ENCODE data around the gene MMP25.

DNA sequence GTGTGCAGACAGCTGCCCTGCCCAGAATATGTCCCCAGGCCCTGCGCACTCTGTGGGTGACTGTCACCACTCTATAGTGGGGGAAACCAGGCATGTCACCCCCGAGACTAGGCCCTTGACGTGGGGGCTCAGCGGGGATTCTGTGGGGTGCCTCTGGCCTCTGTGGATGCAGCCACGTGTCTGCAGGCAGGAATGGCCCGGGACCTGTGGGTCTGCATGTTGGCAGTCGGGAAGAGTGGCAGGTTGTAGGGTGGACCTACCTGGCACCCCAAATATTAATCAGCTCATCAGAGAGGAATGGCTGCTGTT is 20.0 kb downstream of the MMP25 start:
- TF ChIP-seq, protein P1, sequence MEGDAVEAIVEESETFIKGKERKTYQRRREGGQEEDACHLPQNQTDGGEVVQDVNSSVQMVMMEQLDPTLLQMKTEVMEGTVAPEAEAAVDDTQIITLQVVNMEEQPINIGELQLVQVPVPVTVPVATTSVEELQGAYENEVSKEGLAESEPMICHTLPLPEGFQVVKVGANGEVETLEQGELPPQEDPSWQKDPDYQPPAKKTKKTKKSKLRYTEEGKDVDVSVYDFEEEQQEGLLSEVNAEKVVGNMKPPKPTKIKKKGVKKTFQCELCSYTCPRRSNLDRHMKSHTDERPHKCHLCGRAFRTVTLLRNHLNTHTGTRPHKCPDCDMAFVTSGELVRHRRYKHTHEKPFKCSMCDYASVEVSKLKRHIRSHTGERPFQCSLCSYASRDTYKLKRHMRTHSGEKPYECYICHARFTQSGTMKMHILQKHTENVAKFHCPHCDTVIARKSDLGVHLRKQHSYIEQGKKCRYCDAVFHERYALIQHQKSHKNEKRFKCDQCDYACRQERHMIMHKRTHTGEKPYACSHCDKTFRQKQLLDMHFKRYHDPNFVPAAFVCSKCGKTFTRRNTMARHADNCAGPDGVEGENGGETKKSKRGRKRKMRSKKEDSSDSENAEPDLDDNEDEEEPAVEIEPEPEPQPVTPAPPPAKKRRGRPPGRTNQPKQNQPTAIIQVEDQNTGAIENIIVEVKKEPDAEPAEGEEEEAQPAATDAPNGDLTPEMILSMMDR (IDR thresholded peaks at IDR 0.05): no peak
- no peak for TF ChIP-seq EP300 (IDR thresholded peaks at IDR 0.05)
